Peyer's patch (tissue), 4 donors: ENCODE results near the gene EHF. TPM values are rescaled to one million over a fixed set of nuclear protein-coding genes. Genes with fewer than 3 reads are reported as not detected.

Source experiments
- DNase-seq, 3 donors: peaks; one replicate each; pipeline ENCODE4 v3.0.0-alpha.2; 2017 to 2019
- H3K27ac ChIP-seq, 4 donors: fragments of 200-600 bp; sonication (generic); one replicate each; pipeline ENCODE4 v1.5.1; 2016 to 2019
- H3K27me3 ChIP-seq, 2 donors: fragments of 200-600 bp; sonication (generic); one replicate each; pipeline ENCODE4 v1.5.1; 2019
- H3K36me3 ChIP-seq, 3 donors: fragments of 200-600 bp; sonication (generic); one replicate each; pipeline ENCODE4 v1.5.1; 2016 to 2019
- H3K4me1 ChIP-seq, 4 donors: fragments of 200-600 bp; sonication (generic); one replicate each; pipeline ENCODE4 v1.5.1; 2016 to 2019
- H3K4me3 ChIP-seq, 4 donors: fragments of 200-600 bp; sonication (generic); 1 replicate in 3 of 4; 2 replicates in 1 of 4; pipeline ENCODE4 v1.5.1; 2016 to 2019; ENCODE audit warnings: mild to moderate bottlenecking in 1 of 4
- H3K9me3 ChIP-seq, 4 donors: fragments of 200-600 bp; sonication (generic); one replicate each; pipeline ENCODE4 v1.5.1; 2016 to 2019; ENCODE audit warnings: mild to moderate bottlenecking in 1 of 4
- CTCF ChIP-seq, 6 experiments: fragments of 450-650 bp in 4 of 6; fragments of 200-600 bp in 2 of 6; sonication (generic) in 1 of 6; IDR thresholded peaks; one replicate each; pipeline ENCODE4 v1.5.1; 2017 to 2019; ENCODE audit warnings: antibody characterized with exemption in 6 of 6, mild to moderate bottlenecking in 3 of 6, moderate library complexity in 1 of 6
- POLR2A ChIP-seq, 2 donors: fragments of 450-650 bp; IDR thresholded peaks; one replicate each; pipeline ENCODE4 v1.5.1; 2017; ENCODE audit warnings: antibody characterized with exemption in 2 of 2, mild to moderate bottlenecking in 2 of 2, moderate library complexity in 2 of 2
- total RNA-seq, 4 donors: library from RNA; depleted of rRNA; stranded (reverse); fragments of >200 nt; gene quantifications; one replicate each; pipeline ENCODE4 v1.1.0, GENCODE V29; 2016

Gene EHF
- total RNA-seq, 4 donors from 2014 or later: 75.9 to 143 (median 106) TPM

GRCh38 chr11:34640924-34641275, 20.0 kb downstream of the EHF start:
- no peak for TF ChIP-seq CTCF (IDR thresholded peaks at IDR 0.05)
- no peak for TF ChIP-seq POLR2A (IDR thresholded peaks at IDR 0.05)
- Histone ChIP-seq H3K4me3 (no peak overlapping the region), H3K27ac (peak overlapping the region in 3 of 4 donors; percentile 66 to 81 (median 79))

GRCh38 chr11:34641456-34641855, 20.6 kb downstream of the EHF start:
- H3K27ac ChIP-seq: peak overlapping the region in 3 of 4 donors; percentile 66 to 81 (median 79)
- no peaks in the 10 kb centered on the region for H3K27me3 ChIP-seq
- DNase-seq: no peak
- H3K36me3 ChIP-seq: no peaks in the 10 kb centered on the region
- peaks cover 0 to 35% (median 0%) of the 10 kb centered on the region in 4 donors for H3K4me1 ChIP-seq
- TF ChIP-seq CTCF (IDR thresholded peaks at IDR 0.05) (no peak), POLR2A (IDR thresholded peaks at IDR 0.05) (peak in 1 of 2 donors; percentile 19)
- H3K4me3 ChIP-seq: no peak overlapping the region
- no peaks in the 10 kb centered on the region for H3K9me3 ChIP-seq

More at GRCh38 chr11:34640924-34641275, 20.0 kb downstream of the EHF start:
- DNase-seq: no peak
- H3K9me3 ChIP-seq: no peaks in the 10 kb centered on the region
- no peaks in the 10 kb centered on the region for H3K36me3 ChIP-seq
- peaks cover 0 to 35% (median 0%) of the 10 kb centered on the region in 4 donors for H3K4me1 ChIP-seq
- H3K27me3 ChIP-seq: no peaks in the 10 kb centered on the region

- DNase-seq: peak in 1 of 3 donors; percentile 60
- Histone ChIP-seq H3K4me3 (peak overlapping the region in 2 of 4 donors; percentile 45 to 50), H3K27me3 (no peaks in the 10 kb centered on the region), H3K27ac (peak overlapping the region in 3 of 4 donors; percentile 66 to 81 (median 79)), H3K4me1 (peaks cover 0 to 35% (median 0%) of the 10 kb centered on the region in 4 donors), H3K9me3 (no peaks in the 10 kb centered on the region), H3K36me3 (no peaks in the 10 kb centered on the region)
- no peak for TF ChIP-seq CTCF (IDR thresholded peaks at IDR 0.05)
- no peak for TF ChIP-seq POLR2A (IDR thresholded peaks at IDR 0.05)
These were observed 21.2 kb downstream of the EHF start for GRCh38 chr11:34642001-34642554.

GRCh38 chr11:34642873-34643272, 22.0 kb downstream of the EHF start:
- H3K27me3 ChIP-seq: no peaks in the 10 kb centered on the region
- DNase-seq: no peak
- H3K27ac ChIP-seq: peak overlapping the region in 3 of 4 donors; percentile 66 to 79 (median 67)
- H3K4me3 ChIP-seq: peak overlapping the region in 3 of 4 donors; percentile 7 to 50 (median 45)
- H3K9me3 ChIP-seq: no peaks in the 10 kb centered on the region
- peaks cover 0 to 33% (median 0%) of the 10 kb centered on the region in 4 donors for H3K4me1 ChIP-seq
- H3K36me3 ChIP-seq: no peaks in the 10 kb centered on the region
- TF ChIP-seq CTCF (IDR thresholded peaks at IDR 0.05) (no peak), POLR2A (IDR thresholded peaks at IDR 0.05) (no peak)

GRCh38 chr11:34643311-34643710, 22.4 kb downstream of the EHF start:
- TF ChIP-seq CTCF (IDR thresholded peaks at IDR 0.05) (no peak), POLR2A (IDR thresholded peaks at IDR 0.05) (no peak)

More at GRCh38 chr11:34643311-34643710, 22.4 kb downstream of the EHF start:
- H3K36me3 ChIP-seq: no peaks in the 10 kb centered on the region
- DNase-seq: no peak
- H3K9me3 ChIP-seq: no peaks in the 10 kb centered on the region
- H3K4me3 ChIP-seq: peak overlapping the region in 3 of 4 donors; percentile 7 to 50 (median 45)
- no peaks in the 10 kb centered on the region for H3K27me3 ChIP-seq
- H3K27ac ChIP-seq: peak overlapping the region in 2 of 4 donors; percentile 67 to 79
- H3K4me1 ChIP-seq: peaks cover 0 to 28% (median 0%) of the 10 kb centered on the region in 4 donors
